SJCRH30 (cell line): ENCODE data around the gene TRDMT1. TPM values are rescaled to one million over a fixed set of nuclear protein-coding genes. Genes with fewer than 3 reads are reported as not detected.

ENCODE experiments used
- DNase-seq, 2 experiments: peaks; one replicate each; pipeline ENCODE4 v3.0.0-alpha.2; 2015 to 2020
- H3K27ac ChIP-seq: fragments of 250-450 bp; sonication (Bioruptor Pico); 2 replicates; pipeline ENCODE4 v1.5.1; 2020; ENCODE audit warnings: mild to moderate bottlenecking, moderate library complexity
- H3K27me3 ChIP-seq: fragments of 250-450 bp; sonication (Bioruptor Pico); 2 replicates; pipeline ENCODE4 v1.5.1; 2020; ENCODE audit warnings: mild to moderate bottlenecking, moderate library complexity
- H3K36me3 ChIP-seq: fragments of 250-450 bp; sonication (Bioruptor Pico); 2 replicates; pipeline ENCODE4 v1.5.1; 2020; ENCODE audit warnings: mild to moderate bottlenecking, moderate library complexity
- H3K4me1 ChIP-seq: fragments of 250-450 bp; sonication (Bioruptor Pico); 2 replicates; pipeline ENCODE4 v1.5.1; 2020; ENCODE audit warnings: mild to moderate bottlenecking, moderate library complexity
- H3K4me3 ChIP-seq: fragments of 250-450 bp; sonication (Bioruptor Pico); 2 replicates; pipeline ENCODE4 v1.5.1; 2020; ENCODE audit warnings: mild to moderate bottlenecking, moderate library complexity
- H3K9me3 ChIP-seq: fragments of 250-450 bp; sonication (Bioruptor Pico); replicated peaks from 2 replicates; pipeline ENCODE4 v1.5.1; 2020; ENCODE audit warnings: mild to moderate bottlenecking, moderate library complexity
- total RNA-seq: library from RNA; depleted of rRNA; stranded (reverse); fragments of >200 nt; shearing (Covaris generic); gene quantifications from 2 replicates; pipeline ENCODE4 v1.2.3, GENCODE V29; 2014

Gene TRDMT1
- total RNA-seq, 1 experiment from 2014 or later, result 10.8 TPM

- Histone ChIP-seq H3K27ac (no peak overlapping the region), H3K4me3 (no peak overlapping the region), H3K36me3 (no peaks in the 10 kb centered on the region), H3K4me1 (peaks cover 36% of the 10 kb centered on the region), H3K9me3 (no peaks in the 10 kb centered on the region), H3K27me3 (no peaks in the 10 kb centered on the region)
- DNase-seq, result no peak
Measured at GRCh38 chr10:17208476-17208875, 7.0 kb upstream of the TRDMT1 start.

DNA sequence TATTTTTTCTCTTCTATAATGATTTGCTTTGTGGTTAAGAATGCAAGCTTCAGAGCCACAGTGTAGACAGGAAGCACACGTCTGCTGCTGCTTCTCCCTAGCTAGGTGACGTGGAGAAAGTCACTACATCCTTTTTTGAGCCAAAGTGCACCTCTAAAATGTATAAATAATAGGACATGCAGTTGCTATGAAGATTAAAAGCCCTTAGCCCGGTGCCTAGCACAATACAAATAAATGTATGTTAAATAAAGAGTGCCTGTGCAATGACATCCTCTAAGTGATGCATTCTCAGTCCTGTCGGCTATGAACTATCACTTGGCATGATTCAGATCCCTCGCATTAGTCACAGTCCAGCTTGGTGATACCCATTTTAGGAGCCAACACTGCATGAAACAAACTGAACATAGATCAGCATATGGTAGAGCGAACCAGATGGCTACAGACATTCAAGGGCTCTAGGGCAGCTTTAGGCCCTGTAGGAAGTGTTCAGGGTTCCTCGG, 4.8 kb upstream of the TRDMT1 start:
- Histone ChIP-seq H3K36me3 (no peaks in the 10 kb centered on the region), H3K4me3 (peak overlapping the region; percentile 23), H3K27me3 (no peaks in the 10 kb centered on the region), H3K27ac (peak overlapping the region; percentile 95), H3K4me1 (peaks cover 42% of the 10 kb centered on the region), H3K9me3 (no peaks in the 10 kb centered on the region)
- peak; percentile 77 to 93 for DNase-seq

- no peaks in the 10 kb centered on the region for H3K27me3 ChIP-seq
- H3K4me3 ChIP-seq, result no peak overlapping the region
- peaks cover 37% of the 10 kb centered on the region for H3K4me1 ChIP-seq
- no peak for DNase-seq
- H3K27ac ChIP-seq, result no peak overlapping the region
- no peaks in the 10 kb centered on the region for H3K36me3 ChIP-seq
- no peaks in the 10 kb centered on the region for H3K9me3 ChIP-seq
Measured at GRCh38 chr10:17203416-17203815, 1.9 kb upstream of the TRDMT1 start.

GRCh38 chr10:17202999-17203398, 1.5 kb upstream of the TRDMT1 start:
- DNase-seq, result no peak
- H3K36me3 ChIP-seq, result no peaks in the 10 kb centered on the region
- peaks cover 37% of the 10 kb centered on the region for H3K4me1 ChIP-seq
- no peak overlapping the region for H3K27ac ChIP-seq
- no peaks in the 10 kb centered on the region for H3K27me3 ChIP-seq
- H3K4me3 ChIP-seq, result no peak overlapping the region
- H3K9me3 ChIP-seq, result no peaks in the 10 kb centered on the region

- no peak overlapping the region for H3K27ac ChIP-seq
- H3K4me1 ChIP-seq, result peaks cover 37% of the 10 kb centered on the region
- no peaks in the 10 kb centered on the region for H3K27me3 ChIP-seq
- no peak overlapping the region for H3K4me3 ChIP-seq
- no peaks in the 10 kb centered on the region for H3K9me3 ChIP-seq
- no peak for DNase-seq
- no peaks in the 10 kb centered on the region for H3K36me3 ChIP-seq
Measured at GRCh38 chr10:17202506-17202905, 1.0 kb upstream of the TRDMT1 start.

- peak overlapping the region; percentile 88 for H3K27ac ChIP-seq
- DNase-seq, result no peak
- no peaks in the 10 kb centered on the region for H3K36me3 ChIP-seq
- no peaks in the 10 kb centered on the region for H3K9me3 ChIP-seq
- H3K4me3 ChIP-seq, result peak overlapping the region; percentile 70
- no peaks in the 10 kb centered on the region for H3K27me3 ChIP-seq
- H3K4me1 ChIP-seq, result peaks cover 30% of the 10 kb centered on the region
Measured at GRCh38 chr10:17201794-17202116, 283 bp upstream of the TRDMT1 start.

- Histone ChIP-seq H3K27ac (peak overlapping the region; percentile 88), H3K4me3 (peak overlapping the region; percentile 70), H3K27me3 (no peaks in the 10 kb centered on the region), H3K36me3 (no peaks in the 10 kb centered on the region), H3K4me1 (peaks cover 19% of the 10 kb centered on the region), H3K9me3 (0 out of 2 replicates have a peak, but pooled peaks cover under 1% of the 10 kb centered on the region)
- DNase-seq, result no peak
Measured at GRCh38 chr10:17200001-17200911, 1.2 kb downstream of the TRDMT1 start.

GRCh38 chr10:17199351-17199804, 2.1 kb downstream of the TRDMT1 start:
- H3K4me3 ChIP-seq, result peak overlapping the region; percentile 70
- H3K36me3 ChIP-seq, result no peaks in the 10 kb centered on the region
- H3K27ac ChIP-seq, result peak overlapping the region; percentile 88
- peaks cover 16% of the 10 kb centered on the region for H3K4me1 ChIP-seq
- 0 out of 2 replicates have a peak, but pooled peaks cover 3% of the 10 kb centered on the region for H3K9me3 ChIP-seq
- DNase-seq, result peak in 1 of 2 experiments; percentile 56
- no peaks in the 10 kb centered on the region for H3K27me3 ChIP-seq

- no peak for DNase-seq
- H3K4me1 ChIP-seq, result peaks cover 10% of the 10 kb centered on the region; the same call in 1 of the 2 replicates
- no peaks in the 10 kb centered on the region for H3K36me3 ChIP-seq
- no peaks in the 10 kb centered on the region for H3K27me3 ChIP-seq
- H3K27ac ChIP-seq, result no peak overlapping the region
- H3K4me3 ChIP-seq, result no peak overlapping the region
- 0 out of 2 replicates have a peak, but pooled peaks cover 3% of the 10 kb centered on the region for H3K9me3 ChIP-seq
Measured at GRCh38 chr10:17196573-17196972, 4.9 kb downstream of the TRDMT1 start.

GRCh38 chr10:17196045-17196444, 5.4 kb downstream of the TRDMT1 start:
- H3K9me3 ChIP-seq, result 0 out of 2 replicates have a peak, but pooled peaks cover 3% of the 10 kb centered on the region
- no peak overlapping the region for H3K4me3 ChIP-seq
- peaks cover 10% of the 10 kb centered on the region; the same call in 1 of the 2 replicates for H3K4me1 ChIP-seq
- H3K36me3 ChIP-seq, result no peaks in the 10 kb centered on the region
- no peak overlapping the region for H3K27ac ChIP-seq
- no peak for DNase-seq
- no peaks in the 10 kb centered on the region for H3K27me3 ChIP-seq

GRCh38 chr10:17195083-17195482, 6.4 kb downstream of the TRDMT1 start:
- Histone ChIP-seq H3K9me3 (0 out of 2 replicates have a peak, but pooled peaks cover 3% of the 10 kb centered on the region), H3K27me3 (no peaks in the 10 kb centered on the region), H3K4me1 (peaks cover 9% of the 10 kb centered on the region; the same call in 1 of the 2 replicates), H3K4me3 (no peak overlapping the region), H3K36me3 (no peaks in the 10 kb centered on the region), H3K27ac (no peak overlapping the region)
- DNase-seq, result no peak

DNA sequence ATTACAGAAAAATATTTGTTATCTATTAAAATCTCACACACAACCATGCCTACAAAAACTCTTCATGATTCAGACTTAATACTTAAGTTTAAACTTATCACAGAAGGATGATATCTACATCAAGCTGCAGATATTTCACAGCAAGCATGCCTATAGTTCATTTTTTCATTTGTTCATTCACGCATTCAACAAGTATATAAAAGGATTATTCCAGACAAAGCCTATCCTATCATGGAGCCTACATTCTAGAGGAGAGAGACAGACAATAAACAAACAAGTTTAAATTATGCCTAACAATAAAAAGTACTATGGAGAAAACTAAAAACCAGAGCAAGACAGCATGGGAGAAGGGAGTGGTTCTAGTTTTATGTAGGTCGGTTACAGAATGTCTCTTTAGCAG, 10.9 kb downstream of the TRDMT1 start:
- Histone ChIP-seq H3K4me1 (no peaks in the 10 kb centered on the region), H3K9me3 (0 out of 2 replicates have a peak, but pooled peaks cover 3% of the 10 kb centered on the region), H3K36me3 (no peaks in the 10 kb centered on the region), H3K27ac (no peak overlapping the region), H3K4me3 (no peak overlapping the region), H3K27me3 (no peaks in the 10 kb centered on the region)
- DNase-seq, result no peak

DNA sequence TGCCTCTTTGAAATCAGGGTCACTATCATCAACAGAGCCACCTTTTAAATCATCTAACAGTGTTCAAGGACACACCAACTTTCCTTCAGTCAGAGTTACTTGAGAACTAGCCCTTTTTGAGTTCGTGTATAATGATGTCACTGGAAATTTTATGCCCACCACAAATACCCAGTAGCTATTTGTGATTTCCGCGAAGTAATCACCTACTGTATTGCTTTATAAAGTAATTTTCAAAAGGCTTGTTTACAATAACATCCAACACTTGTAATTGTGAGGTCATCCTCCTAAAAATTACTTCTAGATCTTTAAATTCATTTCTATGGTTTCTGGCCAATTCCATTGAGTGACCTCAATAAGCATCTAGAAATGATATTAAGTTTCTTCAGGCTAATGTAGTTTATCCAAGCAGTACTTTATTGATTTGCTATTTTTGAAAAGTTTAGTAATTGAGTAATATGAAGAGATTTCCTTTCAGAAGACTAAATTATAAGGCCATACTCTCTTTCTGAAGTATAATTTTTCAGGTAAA, 12.8 kb downstream of the TRDMT1 start:
- DNase-seq, result no peak
- H3K27ac ChIP-seq, result no peak overlapping the region
- H3K4me1 ChIP-seq, result no peaks in the 10 kb centered on the region
- H3K27me3 ChIP-seq, result no peaks in the 10 kb centered on the region
- no peaks in the 10 kb centered on the region for H3K9me3 ChIP-seq
- no peak overlapping the region for H3K4me3 ChIP-seq
- H3K36me3 ChIP-seq, result no peaks in the 10 kb centered on the region

DNA sequence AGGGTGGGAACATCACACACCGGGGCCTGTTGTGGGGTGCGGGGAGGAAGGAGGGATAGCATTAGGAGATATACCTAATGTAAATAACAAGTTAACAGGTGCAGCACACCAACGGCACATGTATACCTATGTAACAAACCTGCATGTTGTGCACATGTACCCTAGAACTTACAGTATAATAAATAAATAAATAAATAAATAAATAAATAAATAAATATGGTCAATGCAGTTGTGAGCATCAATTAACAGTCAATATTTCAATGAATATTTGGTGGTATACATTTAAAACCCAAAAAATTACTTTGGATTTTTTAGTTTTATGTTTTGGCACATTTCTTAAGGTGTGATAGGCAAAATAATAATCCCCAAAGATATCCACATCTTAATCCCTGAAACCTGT, 15.6 kb downstream of the TRDMT1 start:
- Histone ChIP-seq H3K9me3 (no peaks in the 10 kb centered on the region), H3K27ac (no peak overlapping the region), H3K4me3 (no peak overlapping the region), H3K4me1 (no peaks in the 10 kb centered on the region), H3K27me3 (no peaks in the 10 kb centered on the region), H3K36me3 (no peaks in the 10 kb centered on the region)
- no peak for DNase-seq

GRCh38 chr10:17183110-17183509, 18.4 kb downstream of the TRDMT1 start:
- Histone ChIP-seq H3K4me1 (no peaks in the 10 kb centered on the region), H3K27me3 (no peaks in the 10 kb centered on the region)
- no peak for DNase-seq

More at GRCh38 chr10:17183110-17183509, 18.4 kb downstream of the TRDMT1 start:
- H3K4me3 ChIP-seq, result no peak overlapping the region
- no peaks in the 10 kb centered on the region for H3K9me3 ChIP-seq
- H3K27ac ChIP-seq, result no peak overlapping the region
- H3K36me3 ChIP-seq, result no peaks in the 10 kb centered on the region
